GM18519 (cell line): ENCODE measurements around the gene TAAR5.
"Not testable (repeated sequence)": the region's sequence is repeated elsewhere in the genome, so short reads cannot be mapped to it uniquely, and the experiment has no call there.

Source experiments
- ATAC-seq: cut with Tn5 transposase; IDR thresholded peaks from one replicate; pipeline ENCODE4 v1.9.1; 2021; ENCODE audit warnings: mild to moderate bottlenecking, moderate library complexity; ENCODE audit not compliant: unreplicated experiment, low FRiP score

TAAR5 gene

DNA sequence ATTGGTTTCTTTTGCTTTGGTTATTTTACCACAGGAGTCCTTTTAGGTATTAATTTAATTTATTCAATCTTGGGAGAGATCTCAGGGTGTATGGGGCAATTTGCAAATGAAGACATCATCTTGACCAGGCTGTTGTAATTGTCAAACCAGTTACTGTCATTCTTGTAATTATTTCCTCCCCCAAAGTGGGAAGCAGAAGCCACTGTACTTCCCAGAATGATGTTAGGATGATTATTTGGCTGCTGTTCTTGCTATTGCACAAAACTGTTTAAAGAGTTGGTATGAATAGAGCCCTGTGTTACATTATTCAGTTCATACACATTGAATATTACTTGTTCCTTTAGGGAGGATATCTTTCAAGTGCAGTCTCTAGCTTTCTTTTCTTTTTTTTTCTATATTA, 17.8 kb downstream of the TAAR5 start:
- ATAC-seq = no peak

DNA sequence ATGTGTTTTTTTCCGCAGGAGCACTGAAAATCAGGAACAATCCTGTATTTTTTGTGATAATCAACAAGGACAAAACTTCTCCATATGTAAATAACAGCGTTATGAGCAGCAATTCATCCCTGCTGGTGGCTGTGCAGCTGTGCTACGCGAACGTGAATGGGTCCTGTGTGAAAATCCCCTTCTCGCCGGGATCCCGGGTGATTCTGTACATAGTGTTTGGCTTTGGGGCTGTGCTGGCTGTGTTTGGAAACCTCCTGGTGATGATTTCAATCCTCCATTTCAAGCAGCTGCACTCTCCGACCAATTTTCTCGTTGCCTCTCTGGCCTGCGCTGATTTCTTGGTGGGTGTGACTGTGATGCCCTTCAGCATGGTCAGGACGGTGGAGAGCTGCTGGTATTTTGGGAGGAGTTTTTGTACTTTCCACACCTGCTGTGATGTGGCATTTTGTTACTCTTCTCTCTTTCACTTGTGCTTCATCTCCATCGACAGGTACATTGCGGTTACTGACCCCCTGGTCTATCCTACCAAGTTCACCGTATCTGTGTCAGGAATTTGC, 19.2 kb downstream of the TAAR5 start, which contains the start of gene TAAR6:
Gene TAAR6 (plus strand): TSS at position 102 of the 557 bp plus-strand sequence. CDS start 0 bp downstream, at position 102.
- no peak for ATAC-seq

- no peak for ATAC-seq
Observed at GRCh38 chr6:132569170-132569569, 20.4 kb downstream of the TAAR5 start.

- no peak for ATAC-seq
Observed at GRCh38 chr6:132568611-132569010, 20.9 kb downstream of the TAAR5 start.

- ATAC-seq = no peak
Observed at GRCh38 chr6:132567566-132567965, 22.0 kb downstream of the TAAR5 start.

DNA sequence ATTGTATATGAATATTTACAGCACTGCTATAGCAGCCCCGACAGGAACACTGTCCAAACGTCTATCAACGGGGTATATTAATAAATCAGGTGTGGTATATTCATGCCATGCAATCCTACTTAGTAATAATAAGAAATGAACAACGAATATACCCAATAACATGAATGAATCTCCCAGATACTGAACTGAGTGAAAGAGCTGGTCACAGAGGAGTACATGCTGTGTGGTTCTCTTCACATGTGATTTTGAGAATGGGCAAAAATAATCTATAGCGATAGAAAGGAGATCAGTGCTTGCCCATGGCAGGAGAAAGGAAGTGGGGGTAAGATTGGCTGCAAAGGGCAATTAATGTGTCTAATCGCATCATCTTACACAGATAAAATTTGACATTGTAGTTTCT, 23.1 kb downstream of the TAAR5 start:
- ATAC-seq = no peak

GRCh38 chr6:132560087-132560486, 29.5 kb downstream of the TAAR5 start:
- not testable (repeated sequence) for ATAC-seq

- ATAC-seq = no peak
Observed at GRCh38 chr6:132552372-132552771, 37.2 kb downstream of the TAAR5 start, which contains the start of gene TAAR8. Gene TAAR8, plus strand, starts transcription at chr6:132552672. Its CDS starts 21 bp downstream, at chr6:132552693.

DNA sequence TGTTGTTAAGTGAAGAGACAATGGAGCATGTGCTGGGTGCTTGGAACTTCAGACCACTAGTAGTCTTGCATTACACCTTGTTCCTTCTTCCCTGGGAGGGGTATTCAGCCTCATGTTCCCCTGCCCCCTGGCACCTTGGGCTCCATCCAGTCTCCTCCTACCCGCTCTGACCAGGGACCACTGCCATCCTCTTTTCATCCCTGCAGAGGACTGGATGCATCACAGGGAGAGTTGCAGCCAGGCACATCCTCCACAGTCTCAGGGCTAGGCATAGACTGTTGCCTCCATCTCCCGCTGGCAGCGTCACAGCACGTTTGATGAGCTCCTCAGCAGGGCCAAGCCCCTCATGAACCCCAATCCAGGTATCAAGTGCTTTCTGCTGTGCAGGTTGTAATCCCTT, 38.3 kb downstream of the TAAR5 start:
- no peak for ATAC-seq

DNA sequence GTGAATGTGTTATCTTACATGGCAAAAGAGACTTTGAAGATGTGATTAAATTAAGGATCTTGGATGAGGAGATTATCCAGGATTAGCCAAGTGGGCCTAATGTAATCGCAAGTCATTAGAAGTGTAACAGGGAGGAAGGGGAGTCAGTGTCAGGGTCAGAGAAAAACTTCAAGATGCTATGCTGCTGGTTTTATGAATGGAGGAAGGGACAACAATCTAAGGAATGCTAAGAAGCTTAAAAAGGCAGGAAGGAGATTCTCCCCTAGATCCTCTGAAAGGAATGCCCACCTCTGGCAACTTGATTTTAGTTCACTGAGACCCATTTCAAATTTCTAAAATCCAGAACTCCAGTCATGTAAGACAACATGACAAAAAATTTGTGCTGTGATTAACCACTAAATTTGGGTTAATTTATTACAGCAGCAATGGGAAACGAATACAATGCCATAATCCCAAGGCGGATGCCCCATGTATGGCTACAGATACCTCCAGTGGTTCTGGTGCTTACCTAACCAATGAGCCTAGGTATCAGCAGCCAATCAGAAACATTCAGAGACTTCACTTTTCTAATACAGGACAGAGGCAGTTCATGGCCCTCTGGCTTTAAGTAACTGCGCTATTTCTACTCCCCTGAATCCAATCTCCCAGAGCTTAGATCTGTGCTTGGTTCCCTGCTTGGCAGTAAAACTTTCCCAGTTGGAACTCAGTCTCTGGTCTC, 40.6 kb downstream of the TAAR5 start:
- no peak for ATAC-seq

GRCh38 chr6:132544826-132545225, 44.7 kb downstream of the TAAR5 start:
- no peak for ATAC-seq
